Body of pancreas (tissue), 4 donors: Measurements from ENCODE around the gene B3GALT5.

ENCODE experiments used
- POLR2A ChIP-seq, 3 donors: fragments of 450-650 bp; IDR thresholded peaks; one replicate each; pipeline ENCODE4 v1.6.1; 2016; ENCODE audit warnings: antibody characterized with exemption in 3 of 3, mild to moderate bottlenecking in 2 of 3
- TF ChIP-seq, protein P1 (sequence below), 7 experiments: fragments of 450-650 bp in 4 of 7; fragments of 200-600 bp in 3 of 7; sonication (generic) in 3 of 7; IDR thresholded peaks; one replicate each; pipeline ENCODE4 v1.5.1; 2016 to 2019; ENCODE audit warnings: antibody characterized with exemption in 7 of 7

DNA sequence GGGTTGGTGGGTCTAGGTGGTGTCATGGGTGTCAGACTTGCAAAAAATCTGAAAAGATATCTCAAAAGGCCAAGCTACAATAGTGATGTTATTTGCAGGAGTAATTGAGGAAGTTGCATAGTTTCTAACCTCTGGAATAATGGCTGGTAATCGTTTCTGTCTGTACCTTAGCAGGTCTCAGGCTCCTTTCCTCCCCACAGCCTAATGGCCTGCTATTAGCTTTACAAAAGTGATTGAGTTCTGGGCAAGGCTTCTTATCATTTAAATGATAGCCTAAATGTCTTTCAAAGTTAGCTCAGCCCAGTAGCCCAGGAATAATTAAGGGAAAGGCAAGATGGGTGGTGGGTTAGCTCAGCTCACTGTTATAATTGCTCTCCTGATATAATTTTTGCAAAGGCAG is 94.6 kb downstream of the B3GALT5 start:
- TF ChIP-seq POLR2A (IDR thresholded peaks at IDR 0.05): no peak
- TF ChIP-seq, protein P1, sequence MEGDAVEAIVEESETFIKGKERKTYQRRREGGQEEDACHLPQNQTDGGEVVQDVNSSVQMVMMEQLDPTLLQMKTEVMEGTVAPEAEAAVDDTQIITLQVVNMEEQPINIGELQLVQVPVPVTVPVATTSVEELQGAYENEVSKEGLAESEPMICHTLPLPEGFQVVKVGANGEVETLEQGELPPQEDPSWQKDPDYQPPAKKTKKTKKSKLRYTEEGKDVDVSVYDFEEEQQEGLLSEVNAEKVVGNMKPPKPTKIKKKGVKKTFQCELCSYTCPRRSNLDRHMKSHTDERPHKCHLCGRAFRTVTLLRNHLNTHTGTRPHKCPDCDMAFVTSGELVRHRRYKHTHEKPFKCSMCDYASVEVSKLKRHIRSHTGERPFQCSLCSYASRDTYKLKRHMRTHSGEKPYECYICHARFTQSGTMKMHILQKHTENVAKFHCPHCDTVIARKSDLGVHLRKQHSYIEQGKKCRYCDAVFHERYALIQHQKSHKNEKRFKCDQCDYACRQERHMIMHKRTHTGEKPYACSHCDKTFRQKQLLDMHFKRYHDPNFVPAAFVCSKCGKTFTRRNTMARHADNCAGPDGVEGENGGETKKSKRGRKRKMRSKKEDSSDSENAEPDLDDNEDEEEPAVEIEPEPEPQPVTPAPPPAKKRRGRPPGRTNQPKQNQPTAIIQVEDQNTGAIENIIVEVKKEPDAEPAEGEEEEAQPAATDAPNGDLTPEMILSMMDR (IDR thresholded peaks at IDR 0.05): no peak
